Measurements from ENCODE around the gene FADD. TPM values are rescaled to one million over a fixed set of nuclear protein-coding genes. Genes with fewer than 3 reads are reported as not detected.

FADD gene
- total RNA-seq (2014; rRNA removed; shearing (Covaris generic)), result 65.3 and 69.2 TPM in 2 replicates

GRCh38 chr11:70202920-70203750, at the start of gene FADD:
TSS of gene FADD (plus strand) at chr11:70203296. CDS start at chr11:70203460, 164 bp downstream.
- in situ Hi-C loops (cut with HindIII; ENCODE audit: low sequenced_read_pairs), result no loop called here
- DNase-seq (ENCODE audit: low spot score), result peak; percentile 89

GRCh38 chr11:70155386-70155785, 47.7 kb upstream of the FADD start:
- DNase-seq (ENCODE audit: low spot score), result no peak
- in situ Hi-C loops (cut with HindIII; ENCODE audit: low sequenced_read_pairs), result no loop called here

- DNase-seq (ENCODE audit: low spot score), result no peak
- in situ Hi-C loops (cut with HindIII; ENCODE audit: low sequenced_read_pairs), result no loop called here
These were observed 46.6 kb upstream of the FADD start for GRCh38 chr11:70156291-70157037.

DNA sequence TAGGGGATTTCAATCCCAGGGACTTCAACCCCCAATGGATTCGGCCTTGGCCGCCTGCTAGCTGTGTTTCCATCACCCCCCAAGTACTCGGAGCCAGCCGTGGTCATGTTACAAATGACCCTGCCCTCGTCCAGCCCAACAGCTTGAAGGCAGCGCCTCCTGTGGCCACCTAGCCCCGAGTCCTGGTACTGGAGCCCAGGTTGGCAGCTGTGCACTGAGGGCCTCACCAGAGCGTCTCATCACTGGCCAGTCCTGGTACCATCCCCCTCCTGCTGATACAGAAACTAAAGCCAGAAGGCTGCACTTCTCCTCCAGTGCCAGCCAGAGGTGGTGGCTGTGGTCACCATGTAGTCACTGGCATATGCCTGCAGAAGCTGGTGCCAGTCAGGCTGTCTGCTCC, 44.9 kb upstream of the FADD start:
- DNase-seq (ENCODE audit: low spot score), result no peak
- in situ Hi-C loops (cut with HindIII; ENCODE audit: low sequenced_read_pairs), result no loop called here

DNA sequence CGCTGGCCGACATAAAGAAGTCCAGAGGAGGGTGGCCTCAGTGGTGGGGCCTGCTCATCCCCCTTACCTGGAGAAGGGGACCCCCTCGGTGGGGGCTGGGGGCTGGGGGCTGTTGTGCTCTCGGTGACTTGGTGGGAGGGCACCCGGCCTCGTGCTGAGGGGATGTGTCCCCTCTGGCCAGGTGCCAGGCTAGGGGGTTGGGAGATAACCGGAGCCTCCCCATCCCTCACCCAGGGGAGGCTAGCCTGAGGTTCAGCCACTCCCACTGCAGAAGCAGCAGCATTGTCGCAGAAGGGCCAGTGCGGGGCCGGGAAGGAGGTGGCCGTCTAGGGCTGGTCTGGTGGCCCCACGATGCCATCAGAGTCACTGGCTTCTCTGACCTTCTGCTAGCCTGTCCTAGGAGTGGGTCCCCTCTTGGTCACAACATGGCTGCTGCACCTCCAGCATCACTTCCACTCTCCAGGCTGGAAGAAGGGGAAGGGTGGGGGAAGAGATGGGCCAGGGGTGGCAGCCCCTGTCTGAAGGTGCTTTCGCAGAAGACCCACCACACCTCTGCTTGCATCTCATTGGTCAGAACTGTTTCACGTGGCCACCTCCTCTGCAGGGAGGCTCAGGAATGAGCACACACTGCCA, 44.2 kb upstream of the FADD start:
- in situ Hi-C loops (cut with HindIII; ENCODE audit: low sequenced_read_pairs), result no loop called here
- DNase-seq (ENCODE audit: low spot score), result no peak

DNA sequence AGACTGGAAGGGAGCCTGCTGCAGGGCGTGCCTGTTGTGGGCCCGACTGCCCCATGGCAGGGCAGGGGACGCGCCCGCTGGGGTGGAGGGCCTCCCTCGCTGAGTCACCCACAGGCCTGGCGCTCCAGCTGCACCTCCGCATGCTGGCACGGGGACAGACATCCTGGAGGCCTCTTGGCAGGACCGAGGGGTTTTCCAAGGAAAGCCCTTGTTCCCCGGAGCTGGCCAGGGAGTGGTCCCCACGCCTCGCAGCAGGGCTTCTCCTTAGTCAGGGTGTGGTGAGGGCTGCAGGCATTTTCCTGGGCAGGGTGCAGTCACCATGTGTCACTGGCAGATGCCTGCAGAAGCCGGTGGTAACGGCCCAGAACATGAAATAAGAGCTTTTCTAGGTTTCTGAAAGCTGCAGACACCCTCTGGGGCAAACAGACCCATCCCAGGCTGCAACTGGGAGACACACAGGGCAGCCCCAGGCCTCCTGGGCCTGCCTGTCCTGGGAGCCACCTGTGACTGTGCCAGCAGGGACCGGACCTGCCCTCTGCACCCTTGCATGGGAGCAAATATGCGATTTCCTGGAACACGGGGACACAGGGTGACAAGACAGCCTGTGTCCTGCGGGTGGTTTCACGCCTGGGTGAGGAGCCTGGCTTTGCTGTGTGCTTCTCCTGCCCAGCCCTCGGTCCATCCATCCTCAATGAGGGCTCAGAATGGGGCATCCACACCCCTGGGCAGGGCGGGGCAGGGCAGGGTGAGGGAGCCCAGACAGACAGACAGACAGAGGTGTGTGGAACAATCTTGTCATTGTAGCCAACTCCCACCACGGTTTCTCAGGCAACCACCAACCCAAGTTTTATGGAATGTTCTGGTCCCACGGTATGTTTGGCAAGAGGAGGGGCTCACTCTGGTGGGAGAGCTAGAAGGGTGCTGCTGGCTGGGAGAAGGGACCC, 43.2 kb upstream of the FADD start:
- in situ Hi-C loops (cut with HindIII; ENCODE audit: low sequenced_read_pairs), result no loop called here

DNA sequence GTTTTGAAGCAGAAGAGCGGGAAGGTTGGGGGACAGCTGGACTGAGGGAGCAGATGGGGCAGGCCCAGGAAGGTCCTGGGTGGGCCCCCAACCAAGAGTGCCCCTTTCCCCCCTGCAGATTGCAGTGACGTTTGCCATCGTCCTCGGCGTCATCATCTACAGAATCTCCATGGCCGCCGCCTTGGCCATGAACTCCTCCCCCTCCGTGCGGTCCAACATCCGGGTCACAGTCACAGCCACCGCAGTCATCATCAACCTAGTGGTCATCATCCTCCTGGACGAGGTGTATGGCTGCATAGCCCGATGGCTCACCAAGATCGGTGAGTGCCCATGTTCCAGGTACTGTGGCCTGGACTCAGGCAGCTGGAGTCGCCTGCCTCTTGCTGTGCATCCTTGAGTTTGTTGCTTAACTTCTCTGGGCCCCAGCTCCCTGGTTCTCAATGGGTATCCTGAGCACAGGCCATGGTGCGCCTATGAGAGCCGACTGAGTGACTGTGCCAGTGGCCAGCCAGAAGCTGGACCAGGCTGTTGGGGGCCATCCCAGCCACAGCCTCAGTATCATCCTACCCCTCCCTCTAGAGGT, 42.0 kb upstream of the FADD start:
- no peak for DNase-seq (ENCODE audit: low spot score)
- in situ Hi-C loops (cut with HindIII; ENCODE audit: low sequenced_read_pairs), result no loop called here

More for the DNA sequence above, 43.2 kb upstream of the FADD start:
- no peak for DNase-seq (ENCODE audit: low spot score)

DNA sequence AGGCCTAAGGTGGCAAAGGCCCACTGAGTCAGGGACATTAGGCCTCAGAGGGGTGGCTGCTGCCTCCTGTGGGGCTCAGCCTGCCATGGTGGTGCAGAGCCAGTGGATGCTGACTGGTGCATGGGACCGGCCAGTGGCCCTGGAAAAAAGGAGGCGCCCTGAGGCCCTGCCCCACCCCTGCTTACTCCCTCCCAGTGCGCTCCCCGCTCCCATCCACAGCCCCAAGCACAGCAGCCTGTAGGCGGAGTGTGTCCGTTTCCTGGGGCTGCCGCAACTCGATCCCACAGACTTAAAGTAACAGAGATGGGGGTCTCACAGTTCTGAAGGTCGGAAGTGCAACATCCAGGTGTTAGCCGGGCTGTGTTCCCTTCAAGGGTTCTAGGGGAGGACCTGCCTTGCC, 38.4 kb upstream of the FADD start:
- no peak for DNase-seq (ENCODE audit: low spot score)
- in situ Hi-C loops (cut with HindIII; ENCODE audit: low sequenced_read_pairs), result no loop called here

DNA sequence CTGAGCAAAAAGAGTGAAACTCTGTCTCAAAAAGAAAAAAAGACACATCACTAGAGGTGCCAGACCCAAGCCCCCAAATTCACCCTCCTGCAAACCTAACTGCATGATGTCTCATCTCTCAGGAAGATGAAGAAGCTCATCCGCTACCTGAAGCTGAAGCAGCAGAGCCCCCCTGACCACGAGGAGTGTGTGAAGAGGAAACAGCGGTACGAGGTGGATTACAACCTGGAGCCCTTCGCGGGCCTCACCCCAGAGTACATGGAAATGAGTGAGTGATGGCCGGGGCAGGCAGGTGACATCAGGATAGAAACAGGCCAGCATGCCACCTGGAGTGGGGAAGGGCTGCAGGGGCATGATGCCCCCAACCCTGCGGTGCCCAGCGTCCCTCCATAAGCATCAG, 36.0 kb upstream of the FADD start:
- in situ Hi-C loops (cut with HindIII; ENCODE audit: low sequenced_read_pairs), result no loop called here
- no peak for DNase-seq (ENCODE audit: low spot score)

DNA sequence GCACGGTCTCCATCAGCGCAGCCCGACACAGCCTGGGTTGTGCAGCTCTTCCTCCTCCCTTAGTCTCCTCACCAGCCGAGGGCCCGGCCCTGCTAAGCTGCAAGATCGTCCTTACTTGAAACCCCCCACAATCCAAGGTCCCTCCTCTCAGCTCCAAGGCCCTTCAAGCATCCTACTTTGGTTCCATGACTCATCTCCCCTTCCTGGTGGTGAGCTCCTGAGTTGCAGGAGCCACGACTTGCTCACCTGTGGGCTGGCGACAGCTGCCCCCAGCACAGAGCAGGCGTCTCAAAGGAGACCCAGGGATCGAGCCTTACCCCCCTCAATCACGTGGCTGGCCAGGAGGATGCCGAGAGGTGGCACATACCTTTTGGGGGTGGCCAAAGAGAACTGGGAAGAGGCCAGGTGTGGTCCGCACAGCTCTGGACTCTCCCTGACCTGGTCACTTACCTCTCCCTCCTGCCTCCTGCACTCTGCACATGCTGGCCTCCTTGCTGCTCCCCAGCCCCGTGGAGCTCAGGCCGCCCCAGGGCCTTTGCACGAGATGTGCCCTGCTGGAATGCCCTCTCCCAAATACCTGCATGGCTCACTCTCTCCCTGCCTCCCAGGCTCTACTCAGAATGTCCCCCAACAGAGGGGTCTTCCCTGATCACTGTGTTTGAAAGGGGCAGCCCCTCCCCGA, 35.2 kb upstream of the FADD start:
- in situ Hi-C loops (cut with HindIII; ENCODE audit: low sequenced_read_pairs), result no loop called here
- DNase-seq (ENCODE audit: low spot score), result no peak

DNA sequence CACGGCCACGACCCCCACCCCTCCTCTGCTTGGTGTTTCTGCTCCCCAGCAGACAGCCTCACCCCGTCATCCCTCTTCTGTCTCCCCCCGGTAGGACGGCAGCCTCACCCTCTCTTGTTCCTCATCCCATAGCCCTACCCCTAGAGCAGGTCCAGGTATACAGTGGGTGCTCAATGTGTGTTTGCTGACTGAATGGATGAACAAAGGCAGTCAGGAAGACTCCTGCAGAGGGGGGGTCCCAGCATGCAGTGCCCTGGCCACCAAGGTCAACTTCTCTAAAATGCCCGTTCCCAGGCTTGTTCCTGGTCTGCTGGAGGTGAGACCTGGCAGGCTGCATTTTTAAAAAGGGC, 34.7 kb upstream of the FADD start:
- in situ Hi-C loops (cut with HindIII; ENCODE audit: low sequenced_read_pairs), result no loop called here

DNA sequence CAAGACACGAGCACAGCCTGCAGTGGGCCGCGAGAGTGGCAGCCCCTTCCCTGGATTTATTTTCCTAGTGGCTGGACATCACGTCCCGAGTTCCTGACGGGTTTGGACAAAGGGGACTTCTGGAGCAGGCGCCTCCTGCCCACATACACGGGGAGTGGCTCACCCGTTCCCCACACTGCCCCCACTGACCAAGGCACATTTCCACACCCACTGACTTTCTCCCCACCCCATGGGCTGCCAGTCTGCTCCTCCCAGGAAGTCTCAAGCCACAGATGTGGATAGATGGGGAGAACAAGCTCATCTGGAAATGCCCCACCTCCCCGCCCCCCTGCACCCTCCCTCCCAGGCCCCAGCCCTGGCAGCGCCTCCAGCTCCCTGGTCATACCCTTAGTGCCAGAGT, 34.0 kb upstream of the FADD start:
- no peak for DNase-seq (ENCODE audit: low spot score)
- in situ Hi-C loops (cut with HindIII; ENCODE audit: low sequenced_read_pairs), result no loop called here

More for the DNA sequence above, 34.7 kb upstream of the FADD start:
- no peak for DNase-seq (ENCODE audit: low spot score)

DNA sequence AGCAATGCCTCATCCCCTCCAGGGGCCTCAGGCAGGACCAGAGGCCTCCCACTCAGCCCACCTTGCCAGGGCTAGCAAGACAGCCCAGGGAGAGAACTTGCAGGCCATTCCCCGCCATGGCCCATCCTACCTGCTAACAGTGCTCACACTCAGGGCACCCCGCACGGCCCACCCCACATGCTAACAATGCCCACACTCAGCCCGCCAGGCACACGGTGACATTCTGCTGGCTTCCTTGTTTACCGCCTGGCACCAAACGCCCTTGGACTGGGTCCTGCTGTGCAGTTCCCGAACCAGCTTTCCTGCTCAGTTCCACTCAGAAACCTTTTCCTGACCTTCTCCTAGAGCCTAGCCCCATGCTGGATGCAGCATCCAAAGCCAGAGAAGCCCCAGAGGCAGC, 33.5 kb upstream of the FADD start:
- no peak for DNase-seq (ENCODE audit: low spot score)
- in situ Hi-C loops (cut with HindIII; ENCODE audit: low sequenced_read_pairs), result no loop called here

GRCh38 chr11:70170596-70171210, 32.4 kb upstream of the FADD start:
- no peak for DNase-seq (ENCODE audit: low spot score)
- in situ Hi-C loops (cut with HindIII; ENCODE audit: low sequenced_read_pairs), result no loop called here

- DNase-seq (ENCODE audit: low spot score), result no peak
- in situ Hi-C loops (cut with HindIII; ENCODE audit: low sequenced_read_pairs), result no loop called here
These were observed 30.1 kb upstream of the FADD start for GRCh38 chr11:70173018-70173417.

GRCh38 chr11:70174547-70175235, 28.4 kb upstream of the FADD start:
- in situ Hi-C loops (cut with HindIII; ENCODE audit: low sequenced_read_pairs), result no loop called here
- DNase-seq (ENCODE audit: low spot score), result no peak

GRCh38 chr11:70175236-70175698, 27.8 kb upstream of the FADD start:
- no peak for DNase-seq (ENCODE audit: low spot score)
- in situ Hi-C loops (cut with HindIII; ENCODE audit: low sequenced_read_pairs), result no loop called here
